ENCODE data around the gene VWA1. TPM values are rescaled to one million over a fixed set of nuclear protein-coding genes. Genes with fewer than 3 reads are reported as not detected.
"Not testable (repeated sequence)": the region's sequence is repeated elsewhere in the genome, so short reads cannot be mapped to it uniquely, and the experiment has no call there.

Gene VWA1
- total RNA-seq, 1 donor from 2014 or later: 6.9 TPM

- no peak for DNase-seq (ENCODE audit: low read depth in 2 of 2)
These were observed 12.8 kb upstream of the VWA1 start for GRCh38 chr1:1422465-1423244.

DNA sequence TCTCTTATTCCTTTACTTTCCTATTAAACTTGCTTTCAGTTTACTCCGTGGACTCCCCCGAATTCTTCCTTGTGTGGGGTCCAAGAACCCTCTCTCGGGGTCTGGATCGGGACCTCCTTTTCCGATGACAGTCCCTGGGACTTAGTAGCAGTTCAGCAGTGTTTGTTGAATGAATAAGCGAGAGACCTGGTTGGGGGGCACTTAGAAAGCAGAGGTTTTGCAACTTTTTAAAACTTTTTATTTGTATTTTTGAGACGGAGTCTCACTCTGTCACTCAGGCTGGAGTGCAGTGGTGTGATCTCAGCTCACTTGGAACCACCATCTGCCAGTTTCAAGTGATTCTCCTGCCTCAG is 12.3 kb upstream of the VWA1 start:
- no peak for DNase-seq (ENCODE audit: low read depth in 2 of 2)

DNA sequence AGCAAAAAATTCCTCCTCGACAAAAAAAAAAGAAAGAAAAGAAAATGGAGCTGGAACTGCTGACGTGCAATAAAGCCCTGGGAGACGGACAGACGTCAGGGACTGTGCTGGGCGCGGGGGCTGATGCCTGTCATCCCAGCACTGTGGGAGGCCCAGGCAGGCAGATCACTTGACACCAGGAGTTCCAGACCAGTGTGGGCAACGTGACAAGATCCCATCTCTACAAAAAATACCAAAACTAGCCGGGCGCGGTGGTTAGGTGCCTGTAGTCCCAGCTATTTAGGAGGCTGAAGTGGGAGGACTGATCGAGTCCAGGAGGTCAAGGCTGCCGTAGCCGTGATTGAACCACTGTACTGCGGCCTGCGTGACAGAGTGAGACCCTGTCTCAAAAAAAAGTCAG is 10.8 kb upstream of the VWA1 start:
- no peak for DNase-seq (ENCODE audit: low read depth in 2 of 2)

DNA sequence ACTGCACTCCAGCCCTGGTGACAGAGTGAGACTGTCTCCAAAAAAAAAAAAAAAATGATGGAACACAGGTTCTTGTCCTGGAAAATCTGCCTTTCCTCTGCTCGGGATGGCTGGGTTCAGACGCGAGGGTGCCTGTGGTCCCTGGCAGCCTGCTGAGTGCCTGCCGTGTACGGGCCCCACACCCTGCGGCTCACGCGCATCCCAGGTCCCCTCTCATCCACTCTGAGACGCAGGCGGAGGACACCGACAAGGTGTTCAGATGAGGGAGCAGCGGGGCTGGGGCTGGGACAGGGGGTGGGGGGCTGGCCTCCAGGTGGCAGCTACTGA is 10.1 kb upstream of the VWA1 start:
- no peak for DNase-seq (ENCODE audit: low read depth in 2 of 2)

- DNase-seq (ENCODE audit: low read depth in 2 of 2): no peak
These were observed 9.6 kb upstream of the VWA1 start for GRCh38 chr1:1425753-1426495.

DNA sequence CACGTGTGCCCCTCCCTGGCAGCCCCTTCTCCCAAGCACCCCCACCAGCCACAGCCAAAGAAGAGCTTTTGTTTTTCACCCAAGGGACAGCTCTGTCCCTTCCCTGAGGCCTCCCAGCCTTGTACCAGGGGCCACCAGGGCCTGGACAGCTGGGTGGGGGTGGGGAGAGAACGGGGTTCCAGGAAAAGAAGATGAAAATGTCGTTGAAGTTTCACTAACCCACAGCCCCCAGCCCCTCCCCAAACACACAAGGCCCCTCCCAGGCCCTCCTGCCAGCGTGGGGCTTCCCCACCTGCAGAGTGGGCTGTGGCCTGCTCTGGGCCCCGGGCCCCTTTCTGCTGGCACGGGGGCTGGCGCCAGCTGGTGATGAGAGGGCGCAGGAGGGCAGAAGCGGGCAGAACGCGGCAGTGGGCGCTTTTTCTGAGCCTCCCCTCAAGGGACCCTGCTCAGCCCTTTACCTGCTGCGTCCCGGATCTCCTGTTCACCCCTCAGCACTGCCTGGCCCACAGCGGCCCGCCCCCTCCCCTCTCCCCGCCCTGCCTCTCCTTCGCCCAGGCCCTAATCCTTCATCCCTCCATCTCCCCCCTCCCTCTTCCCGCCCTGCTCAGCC is 8.9 kb upstream of the VWA1 start:
- DNase-seq (ENCODE audit: low read depth in 2 of 2): no peak

GRCh38 chr1:1427106-1427819 is 8.2 kb upstream of the VWA1 start:
- no peak for DNase-seq (ENCODE audit: low read depth in 2 of 2)

DNA sequence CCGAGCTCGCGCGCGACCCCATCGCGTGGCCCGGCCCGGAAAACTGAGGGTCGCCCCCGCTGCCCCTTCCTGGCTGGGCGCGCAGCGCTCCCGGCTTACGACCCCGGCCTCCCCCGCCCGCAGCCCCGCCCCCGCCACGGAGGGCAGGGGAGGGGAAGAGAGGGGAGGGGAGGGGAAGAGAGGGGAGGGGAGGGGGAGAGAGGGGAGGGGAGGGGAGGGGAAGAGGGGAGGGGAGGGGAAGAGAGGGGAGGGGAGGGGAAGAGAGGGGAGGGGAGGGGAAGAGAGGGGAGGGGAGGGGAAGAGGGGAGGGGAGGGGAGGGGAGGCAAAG is 7.7 kb upstream of the VWA1 start:
- DNase-seq (ENCODE audit: low read depth in 2 of 2): no peak

- no peak for DNase-seq (ENCODE audit: low read depth in 2 of 2)
These were observed 7.3 kb upstream of the VWA1 start for GRCh38 chr1:1428174-1428573.

GRCh38 chr1:1428967-1429366 is 6.5 kb upstream of the VWA1 start:
- DNase-seq (ENCODE audit: low read depth in 2 of 2): not testable (repeated sequence)

DNA sequence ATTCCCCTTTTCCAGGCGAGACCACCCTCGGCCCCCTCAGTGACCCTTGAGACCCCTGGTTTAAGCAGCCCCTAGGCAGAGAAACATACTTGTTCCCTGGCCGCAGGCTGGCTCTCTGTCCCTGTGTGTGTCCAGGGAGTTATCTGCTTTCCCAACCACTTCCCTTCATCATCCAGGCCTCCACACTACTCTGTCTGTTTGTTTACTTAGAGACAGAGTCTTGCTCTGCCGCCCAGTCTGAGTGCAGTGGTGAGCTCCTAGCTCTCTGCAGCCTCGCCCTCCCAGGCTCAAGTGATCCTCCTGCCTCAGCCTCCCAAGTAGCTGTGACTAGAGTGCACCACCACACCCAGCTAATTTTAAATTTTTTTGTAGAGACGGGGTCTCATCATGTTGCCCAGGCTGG is 5.8 kb upstream of the VWA1 start:
- peak; percentile 60 to 74 for DNase-seq (ENCODE audit: low read depth in 2 of 2)

- peak; percentile 60 to 93 for DNase-seq (ENCODE audit: low read depth in 2 of 2)
These were observed 5.1 kb upstream of the VWA1 start for GRCh38 chr1:1430114-1430982.

GRCh38 chr1:1430992-1431844 is 4.3 kb upstream of the VWA1 start:
- DNase-seq (ENCODE audit: low read depth in 2 of 2): no peak

DNA sequence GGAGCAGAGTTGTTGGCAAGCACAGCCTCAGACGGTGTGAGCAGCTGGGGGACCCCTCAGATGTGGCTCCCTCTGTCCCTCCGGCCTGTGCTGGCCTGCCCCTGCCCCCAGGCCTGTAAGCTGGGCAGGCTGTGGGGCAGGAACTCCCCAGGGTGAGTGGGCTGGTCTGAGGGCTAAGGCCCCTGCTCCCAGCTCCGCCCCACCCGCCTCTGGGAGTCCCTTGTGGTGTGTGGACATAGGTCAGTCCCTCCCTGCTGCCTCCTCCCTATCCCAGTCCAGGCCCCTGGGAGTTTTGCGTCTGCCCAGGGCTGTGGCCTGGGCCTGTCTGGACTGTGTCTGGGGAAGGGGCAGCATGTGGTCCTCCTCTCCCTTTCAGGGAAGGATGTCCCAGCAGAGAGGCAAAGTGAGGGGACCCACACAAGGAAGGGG is 3.6 kb upstream of the VWA1 start:
- DNase-seq (ENCODE audit: low read depth in 2 of 2): peak in 1 of 2 donors; percentile 19

DNA sequence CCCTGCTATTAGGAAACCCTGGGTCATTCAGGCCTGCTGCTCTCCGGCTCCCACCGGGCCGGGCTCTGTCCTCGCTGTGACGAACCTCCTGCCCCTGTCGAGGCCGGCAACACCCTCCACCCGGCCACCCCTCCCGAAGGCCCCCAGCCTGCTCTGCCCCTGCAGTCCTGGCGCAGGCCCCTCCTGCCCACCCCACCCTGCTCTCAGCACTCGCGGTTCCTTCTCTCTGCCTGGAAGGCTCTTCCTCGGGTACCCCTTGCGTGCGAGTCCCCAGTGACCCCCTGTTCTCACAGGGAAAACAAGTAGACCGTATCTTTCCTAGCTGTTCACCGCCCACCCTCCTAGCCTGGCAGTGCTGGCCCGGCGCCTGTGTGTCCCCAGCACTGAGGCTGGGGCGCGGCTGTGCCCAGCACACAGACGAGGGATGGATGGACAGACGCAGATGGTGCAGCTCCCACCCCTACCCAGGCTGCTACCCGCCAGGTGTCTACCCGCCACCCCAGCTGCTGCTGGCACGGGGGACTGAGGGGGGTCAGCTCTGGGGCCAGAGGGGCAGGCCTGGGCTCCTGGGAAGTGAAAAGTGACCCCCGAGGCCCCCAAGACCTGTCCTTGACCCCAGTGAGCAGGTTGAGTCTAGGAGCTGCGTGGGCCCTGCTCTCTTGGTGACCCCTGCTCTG is 3.1 kb upstream of the VWA1 start:
- DNase-seq (ENCODE audit: low read depth in 2 of 2): no peak

DNA sequence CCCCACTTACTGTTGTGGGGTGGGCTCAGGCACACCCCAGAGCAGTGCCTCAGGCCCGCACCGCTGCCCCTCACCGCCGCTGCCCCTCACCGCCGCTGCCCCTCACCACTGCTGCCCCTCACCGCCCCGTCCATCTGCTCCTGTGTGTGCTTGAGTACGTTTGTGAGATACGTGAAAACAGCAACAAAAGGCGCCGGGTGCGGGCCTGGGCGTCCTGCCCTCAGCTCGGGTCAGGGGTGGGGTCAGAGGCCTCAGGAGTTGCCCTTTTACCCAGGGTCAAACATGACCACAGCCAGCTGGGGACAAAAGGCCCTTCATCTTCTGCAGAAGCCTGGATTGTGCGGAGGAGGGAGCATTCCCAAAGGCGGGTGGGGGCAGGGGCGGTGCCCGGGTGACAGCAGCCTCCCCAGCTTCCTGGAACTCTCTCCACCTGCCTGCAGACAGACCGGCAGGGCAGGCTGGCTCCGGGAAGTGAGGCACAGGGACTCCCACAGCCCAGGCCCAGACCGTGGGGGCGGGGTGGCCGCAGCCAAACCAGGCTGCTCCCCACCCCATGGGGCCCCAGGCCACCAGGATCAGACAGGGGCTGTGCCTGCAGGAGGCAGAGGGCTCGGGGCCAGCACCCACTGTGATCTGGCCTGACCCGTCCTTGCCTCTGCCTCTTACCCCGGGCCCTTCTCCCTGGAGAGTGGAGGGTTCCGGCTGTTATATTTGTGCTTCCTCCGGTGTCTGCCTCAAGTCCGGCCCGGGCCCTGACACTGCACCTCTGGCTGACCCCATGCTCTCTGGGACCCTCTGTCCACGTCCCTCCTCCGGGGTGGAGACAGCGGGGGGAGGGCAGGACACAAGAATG is 2.3 kb upstream of the VWA1 start:
- peak in 1 of 2 donors; percentile 29 for DNase-seq (ENCODE audit: low read depth in 2 of 2)

DNA sequence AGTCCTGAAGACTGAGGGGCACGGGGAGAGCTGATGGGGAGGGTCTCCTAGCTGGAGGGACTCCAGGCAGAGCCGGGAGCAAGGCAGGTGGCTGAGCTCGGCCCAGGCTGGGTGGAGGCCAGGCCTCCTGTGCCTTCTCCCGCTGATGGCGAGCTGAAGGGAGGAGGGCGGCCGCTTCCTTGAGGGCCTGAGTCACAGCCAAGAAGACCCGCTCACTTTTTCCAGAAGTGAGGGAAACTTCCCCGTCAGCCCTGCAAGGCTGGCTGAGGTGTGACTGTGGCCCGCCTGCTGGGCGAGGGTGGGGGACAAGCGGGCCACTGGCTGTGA is 1.7 kb upstream of the VWA1 start:
- DNase-seq (ENCODE audit: low read depth in 2 of 2): peak in 1 of 2 donors; percentile 72

DNA sequence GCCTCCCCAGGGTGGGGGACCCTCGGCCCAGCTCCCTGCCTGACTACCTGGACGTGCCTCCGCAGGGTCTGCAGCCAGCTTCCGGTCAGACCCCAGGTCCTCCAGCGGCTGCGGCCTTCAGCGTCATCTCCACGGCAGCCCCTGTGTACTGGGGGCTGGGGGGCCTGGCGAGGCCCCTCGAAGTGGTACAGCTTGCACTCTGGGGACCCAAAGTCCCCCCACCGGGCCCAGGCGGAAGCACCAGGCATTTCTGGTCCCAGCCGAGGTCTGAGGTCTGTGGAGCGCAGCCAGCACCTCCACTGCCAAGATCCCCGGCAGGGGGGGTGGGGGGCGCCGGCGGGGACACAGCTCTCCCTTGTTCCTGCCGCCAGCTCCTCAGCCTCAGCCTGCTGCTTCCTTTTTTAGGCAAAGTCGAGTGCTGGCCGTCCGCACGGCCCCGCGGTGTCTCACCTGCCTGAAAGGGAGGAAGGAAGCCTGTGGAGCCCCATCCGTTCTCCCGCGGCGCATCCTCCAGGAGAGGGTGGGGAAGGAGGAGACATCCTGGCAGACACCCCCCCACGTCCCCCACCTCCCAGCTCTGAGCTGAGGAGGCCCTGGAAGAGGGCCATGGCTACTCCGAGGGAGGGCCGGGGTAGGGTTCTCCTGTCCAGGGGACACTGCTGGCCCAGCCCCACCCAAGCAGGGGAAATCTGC is 1.2 kb upstream of the VWA1 start:
- DNase-seq (ENCODE audit: low read depth in 2 of 2): no peak

DNA sequence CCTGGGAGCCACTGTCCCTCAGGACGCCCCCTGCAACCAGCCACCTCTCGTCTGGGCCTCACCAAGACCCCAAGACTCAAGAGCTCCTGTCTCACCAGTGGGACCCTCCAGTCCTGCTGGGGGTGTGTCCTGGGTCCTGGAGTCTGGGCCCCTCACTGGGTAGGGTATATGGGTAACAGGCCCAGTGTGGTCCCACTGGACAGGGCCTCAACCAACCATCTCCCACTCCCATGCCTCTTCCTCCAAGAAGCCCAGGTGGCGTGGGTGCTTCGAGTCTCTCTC is 725 bp upstream of the VWA1 start:
- DNase-seq (ENCODE audit: low read depth in 2 of 2): no peak
